Measurements from ENCODE around the gene TET2. TPM values are rescaled to one million over a fixed set of nuclear protein-coding genes. Genes with fewer than 3 reads are reported as not detected.

TET2 gene
- total RNA-seq, 1 donor from 2014 or later = 28.2 TPM

DNA sequence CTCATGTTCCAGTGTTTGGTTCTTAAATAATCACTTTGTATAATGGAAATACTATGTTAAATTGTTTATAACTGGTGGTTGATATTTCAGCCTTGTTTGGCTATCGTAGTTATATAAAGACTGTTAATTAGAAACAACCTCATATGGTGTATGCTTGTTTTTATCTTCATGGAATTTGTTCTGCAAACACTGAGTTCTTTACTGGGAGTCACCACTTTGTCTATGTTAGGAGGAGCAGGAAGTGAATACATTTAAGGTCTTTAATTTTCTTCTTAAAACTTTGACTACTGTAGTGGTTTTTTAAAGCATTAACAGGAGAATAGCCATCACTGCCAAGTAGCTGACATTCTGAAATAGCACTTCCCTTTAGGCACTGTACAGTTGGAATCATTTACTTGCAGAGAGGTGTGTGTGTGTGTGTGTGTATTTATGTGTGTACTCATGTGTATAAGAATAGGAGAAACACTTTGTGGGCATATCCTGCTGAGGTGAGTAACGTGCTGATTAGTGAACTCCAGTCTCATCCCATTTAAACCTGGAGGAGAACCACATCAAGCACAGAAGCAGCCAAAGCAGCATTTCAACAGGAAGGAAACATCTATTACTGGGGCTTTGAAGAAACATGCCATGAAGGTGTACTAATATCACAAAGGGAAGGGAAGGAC is 37.8 kb downstream of the TET2 start:
- peak; percentile 50 for ATAC-seq

DNA sequence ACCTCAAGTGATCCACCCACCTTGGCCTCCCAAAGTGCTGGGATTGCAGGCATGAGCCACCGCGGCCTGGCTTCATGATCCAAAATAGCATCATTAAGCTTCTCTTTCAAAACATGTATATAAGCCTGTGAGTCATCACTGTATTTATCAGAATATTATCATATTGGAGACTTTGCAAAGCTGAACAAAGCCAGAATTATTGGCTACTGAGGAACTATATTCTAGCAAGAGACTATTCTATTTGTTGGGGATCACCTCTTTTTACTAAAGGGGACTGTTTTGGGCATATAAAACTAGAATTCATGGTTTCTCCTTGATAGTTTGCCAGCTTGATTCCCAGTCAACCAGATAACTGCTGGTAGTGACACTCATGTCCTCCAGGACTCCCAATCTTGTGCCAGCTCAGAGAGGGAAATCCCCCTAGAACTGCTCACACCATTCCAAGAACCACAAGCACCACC is 40.1 kb downstream of the TET2 start:
- ATAC-seq = peak; percentile 58

DNA sequence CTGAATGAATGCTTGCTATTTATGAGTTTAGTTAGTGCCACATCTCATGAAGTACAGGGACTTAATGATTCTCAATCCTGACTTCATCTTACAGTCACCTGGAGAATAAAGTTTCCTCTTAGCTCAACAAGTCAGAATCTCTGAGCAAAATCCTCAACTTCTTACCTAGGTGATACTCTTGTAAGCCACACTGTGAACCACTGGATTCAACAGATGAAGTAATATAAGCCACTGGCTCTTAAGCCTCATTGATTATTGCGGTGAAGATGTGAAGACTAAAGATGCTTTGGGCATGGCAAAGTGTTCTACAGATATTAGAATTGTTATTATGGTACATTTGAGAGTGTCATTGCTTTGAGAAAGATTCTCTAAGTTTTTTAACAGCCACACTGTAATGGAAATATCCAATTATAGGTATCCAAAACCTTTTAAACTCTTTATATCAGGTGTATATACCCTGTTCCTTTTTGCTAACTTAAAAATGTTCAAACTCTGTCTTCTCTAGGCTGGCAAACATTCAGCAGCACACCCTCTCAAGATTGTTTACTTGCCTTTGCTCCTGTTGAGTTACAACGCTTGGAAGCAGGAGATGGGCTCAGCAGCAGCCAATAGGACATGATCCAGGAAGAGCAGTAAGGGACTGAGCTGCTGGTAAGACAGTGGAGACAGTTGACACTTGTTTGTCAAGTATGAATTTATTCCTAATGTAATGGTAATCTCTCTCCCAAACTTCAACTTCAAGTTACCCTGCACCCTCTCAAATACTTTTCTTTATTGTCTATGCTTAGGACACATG is 43.4 kb downstream of the TET2 start:
- no peak for ATAC-seq

DNA sequence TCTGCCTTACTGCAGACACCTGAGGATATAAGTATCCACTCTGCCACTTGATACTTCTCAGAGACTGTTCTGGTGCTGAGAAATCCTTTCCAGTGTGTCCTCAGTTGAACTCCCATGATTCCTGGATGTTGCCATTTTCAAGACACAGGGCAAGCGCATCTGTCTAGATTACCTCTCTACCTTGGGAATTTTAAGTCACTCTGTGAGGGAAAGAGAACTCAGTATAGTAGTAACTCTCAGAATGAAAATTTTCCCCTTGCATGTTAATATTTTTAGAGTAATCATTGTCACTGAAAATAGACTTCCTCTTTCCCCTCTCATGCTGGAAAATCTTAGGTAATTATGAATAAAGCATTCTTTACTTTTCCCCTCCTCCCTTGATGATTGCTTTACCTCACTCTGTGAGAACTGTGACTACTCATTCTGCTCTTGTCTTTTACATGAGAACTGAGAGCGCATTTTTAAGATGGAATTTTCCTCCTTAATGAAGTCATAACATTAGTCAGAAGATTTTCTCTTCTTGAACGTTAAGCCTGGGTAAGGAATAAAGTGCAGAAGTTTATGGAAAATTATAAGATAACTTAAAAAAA is 45.0 kb downstream of the TET2 start:
- peak; percentile 29 for ATAC-seq

DNA sequence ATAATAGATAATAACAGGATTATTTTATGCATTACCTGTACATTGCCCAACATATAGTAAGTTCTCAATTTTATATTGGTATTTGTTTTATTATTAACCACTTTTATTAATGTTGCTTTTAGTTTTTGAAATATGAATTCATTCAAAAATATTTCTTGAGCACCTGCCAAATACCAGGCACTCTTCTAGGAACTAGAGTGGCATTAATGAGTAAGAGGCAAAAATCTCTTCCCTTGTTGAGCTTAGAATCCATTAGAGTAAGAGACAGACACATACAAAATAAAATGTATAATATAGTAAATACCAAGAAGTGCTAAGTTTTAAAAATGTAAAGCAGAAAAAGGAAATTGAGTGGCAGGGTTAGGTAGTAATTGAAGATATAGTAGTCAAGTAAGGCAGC is 45.8 kb downstream of the TET2 start:
- ATAC-seq = no peak

DNA sequence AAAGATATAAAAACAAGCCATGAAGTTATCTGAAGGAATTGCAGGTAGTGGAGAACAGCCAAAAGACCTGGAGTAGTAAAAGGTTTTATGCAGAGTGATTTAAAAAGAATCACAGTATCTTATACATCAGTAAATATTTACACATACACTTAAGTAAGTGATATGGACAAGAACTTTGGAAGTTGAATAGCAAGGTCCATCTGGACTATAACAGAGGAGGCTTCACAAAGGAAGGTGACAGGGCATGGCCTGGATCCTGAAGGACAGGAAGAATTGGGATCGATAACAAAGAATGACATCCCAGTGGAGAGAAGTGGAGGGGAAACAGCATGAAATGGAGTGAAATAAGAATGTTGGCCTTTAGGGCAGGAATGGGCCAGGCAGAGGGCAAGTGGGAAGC is 46.2 kb downstream of the TET2 start:
- no peak for ATAC-seq

DNA sequence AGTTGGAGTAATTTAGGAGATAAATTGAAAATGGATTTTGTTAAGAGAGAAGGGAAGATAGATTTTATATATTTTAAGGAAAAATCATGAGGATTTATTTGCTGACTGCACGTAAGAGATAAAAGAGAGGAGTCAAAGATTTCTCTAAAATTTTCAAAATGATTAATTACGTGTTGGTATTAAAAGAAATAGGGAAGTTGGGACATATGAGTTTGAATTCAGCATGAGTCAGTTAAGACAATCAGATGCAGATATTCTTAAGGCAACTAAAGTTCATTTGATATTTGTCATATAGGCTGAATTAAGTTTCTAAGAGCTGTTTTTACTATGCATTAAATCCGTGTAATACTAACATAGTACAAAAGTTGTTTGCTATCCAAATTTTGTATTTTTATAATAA is 46.9 kb downstream of the TET2 start:
- no peak for ATAC-seq

DNA sequence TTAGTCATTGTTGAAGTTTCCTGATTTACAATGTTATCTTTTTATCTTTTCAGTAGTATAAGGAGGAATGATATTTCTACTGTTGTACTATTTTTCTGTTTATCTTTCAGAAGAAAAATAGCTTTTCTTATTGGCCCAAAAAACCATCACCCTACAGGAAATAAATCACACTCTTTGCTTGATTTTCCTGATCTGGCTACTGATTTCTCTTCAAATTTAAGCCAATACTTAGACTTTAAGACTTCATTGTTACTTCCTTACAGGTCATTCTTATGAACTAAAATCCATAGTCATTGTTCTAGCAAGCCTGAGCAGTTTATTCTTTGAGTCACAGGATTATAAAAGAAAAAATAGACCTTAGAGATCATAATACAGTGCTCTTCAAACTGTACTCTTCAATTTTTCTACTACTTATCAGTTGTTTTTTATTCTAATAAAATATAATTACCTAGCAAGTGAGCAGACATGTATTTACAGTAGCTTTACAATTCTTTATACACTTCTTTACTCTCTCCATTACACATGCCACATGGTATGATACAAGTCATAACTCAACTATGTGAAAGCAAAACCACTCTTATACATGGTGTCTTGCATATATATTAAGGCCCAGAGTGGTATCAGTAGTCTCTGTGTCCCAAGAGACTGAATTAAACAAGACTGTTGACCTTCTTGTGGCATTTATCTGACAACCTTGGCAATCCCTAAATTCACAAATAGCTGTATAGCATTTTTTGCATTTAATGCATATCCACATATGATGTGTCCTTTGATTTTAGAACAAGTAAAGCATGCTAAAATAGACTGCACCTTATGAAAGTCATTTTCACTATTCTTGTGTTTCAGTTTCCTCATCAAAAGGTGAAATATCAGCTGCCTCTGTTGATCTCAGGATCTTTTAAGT is 47.9 kb downstream of the TET2 start:
- ATAC-seq = peak; percentile 84

DNA sequence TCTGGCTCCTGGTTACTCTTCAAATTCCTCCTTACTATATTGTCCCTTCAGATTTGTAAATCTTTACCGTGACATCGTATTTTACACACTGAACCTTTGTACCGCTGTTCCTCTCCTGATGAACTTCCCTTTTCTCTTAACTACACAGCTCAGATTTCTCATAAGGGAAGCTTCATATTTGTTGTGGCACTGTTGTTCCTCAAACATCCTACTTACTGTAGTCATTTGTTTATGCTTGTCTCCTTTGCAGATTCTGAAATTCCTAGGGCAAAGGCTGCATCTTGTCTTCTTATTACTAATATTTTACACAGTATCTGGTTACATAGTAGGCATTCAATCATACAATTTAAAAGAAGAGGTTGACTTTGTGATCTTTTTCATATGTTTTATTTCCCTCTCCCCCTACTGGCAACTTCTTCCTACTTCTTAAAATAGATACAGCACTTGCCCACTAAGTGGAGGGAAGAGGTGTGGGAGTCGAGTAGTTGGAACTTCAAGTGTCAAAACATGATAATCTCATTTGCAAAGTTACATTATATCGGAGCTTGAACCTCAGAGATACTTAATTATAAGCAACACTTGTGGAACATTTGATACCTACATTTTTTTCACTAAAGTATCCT is 50.0 kb downstream of the TET2 start:
- ATAC-seq = no peak

DNA sequence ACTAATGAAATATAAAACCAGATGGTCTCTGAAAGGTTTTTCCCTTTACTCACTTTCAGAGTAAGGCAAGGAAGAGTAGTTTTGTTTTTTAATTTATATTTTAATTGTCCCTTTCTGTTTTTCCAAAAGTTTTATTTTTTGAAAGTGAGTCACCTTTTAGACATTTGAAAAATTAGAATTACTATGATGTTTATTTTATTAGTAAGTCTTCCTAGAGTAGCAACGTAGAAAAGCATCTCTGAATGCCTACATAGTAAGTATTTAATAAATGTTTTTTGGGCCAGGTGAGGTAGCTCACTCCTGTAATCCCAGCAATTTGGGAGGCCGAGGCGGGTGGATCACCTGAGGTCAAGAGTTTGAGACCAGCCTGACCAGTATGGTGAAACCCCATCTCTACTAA is 51.1 kb downstream of the TET2 start:
- ATAC-seq = no peak

DNA sequence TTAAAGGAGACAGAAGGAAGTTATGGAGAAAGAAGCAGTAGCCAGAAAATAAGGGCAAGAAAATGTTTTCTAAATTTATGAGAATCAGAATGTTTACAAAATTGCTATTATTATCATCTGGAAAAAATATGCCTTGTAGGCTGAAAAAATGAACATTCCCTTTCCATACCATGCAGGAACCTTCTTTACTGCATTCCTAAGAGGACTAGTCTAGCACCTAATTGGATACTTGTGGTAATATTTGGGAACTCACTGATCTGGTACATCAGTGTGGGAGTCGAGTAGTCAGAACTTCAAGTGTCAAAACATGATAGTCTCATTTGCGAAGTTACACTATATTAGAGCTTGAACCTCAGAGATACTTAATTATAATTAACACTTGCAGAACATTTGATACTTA is 51.9 kb downstream of the TET2 start:
- ATAC-seq = no peak

DNA sequence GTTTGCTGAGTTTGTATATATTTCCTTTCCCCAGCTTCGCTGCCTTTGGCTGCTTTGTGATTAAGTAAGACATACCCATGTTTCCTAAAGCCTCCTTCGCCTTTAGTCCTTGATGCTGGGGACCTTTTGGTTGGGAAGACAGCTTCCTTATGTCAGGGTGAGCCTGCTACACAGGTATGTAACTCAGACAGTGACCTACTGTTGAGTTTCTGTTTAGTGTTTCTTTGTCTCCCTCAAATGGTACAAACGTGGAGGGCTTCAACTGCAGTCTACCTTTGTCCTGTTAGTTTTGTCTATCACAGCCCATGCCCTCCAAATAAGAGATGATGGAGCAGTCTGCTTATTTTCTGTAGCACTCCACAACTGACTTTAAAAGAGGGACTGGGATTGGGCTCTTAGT is 59.5 kb downstream of the TET2 start:
- ATAC-seq = no peak

DNA sequence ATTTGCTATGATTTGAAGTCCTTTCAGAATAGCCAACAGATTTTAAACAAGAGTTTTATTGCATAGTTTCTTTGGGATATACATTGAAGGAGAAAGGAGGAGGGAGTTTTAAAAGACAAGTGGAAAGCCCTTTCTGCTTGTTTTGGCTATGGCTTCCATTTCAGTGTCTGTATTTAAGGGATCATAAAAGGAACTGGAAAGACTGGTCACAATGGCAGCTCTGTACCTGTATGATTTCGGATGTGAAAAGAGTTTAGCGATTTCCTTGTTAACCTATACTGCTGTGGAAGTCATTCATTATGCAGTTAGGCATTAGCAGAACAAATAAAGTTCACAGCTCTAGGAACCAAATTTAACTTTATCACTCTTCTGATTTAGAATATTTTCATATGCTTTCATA is 60.7 kb downstream of the TET2 start:
- peak; percentile 80 for ATAC-seq

DNA sequence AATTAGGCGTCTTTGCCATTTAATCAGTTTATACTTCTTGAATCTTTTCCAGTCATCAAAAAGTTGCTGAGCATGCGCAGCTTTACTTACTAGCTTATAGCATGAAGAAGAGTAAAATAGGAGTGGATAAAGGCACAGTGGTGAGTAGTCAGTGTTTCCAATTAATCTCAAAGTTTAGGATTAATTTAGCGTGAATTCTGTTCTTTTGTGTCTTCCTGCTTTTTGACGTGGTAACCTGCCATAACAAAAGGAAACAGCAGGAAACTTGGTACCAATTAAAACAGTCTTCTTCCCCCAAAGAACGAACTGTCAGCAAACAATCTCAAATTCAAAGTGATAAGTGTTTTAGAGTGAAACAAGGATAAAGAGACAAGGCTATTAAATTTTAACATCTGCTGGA is 61.9 kb downstream of the TET2 start:
- no peak for ATAC-seq

DNA sequence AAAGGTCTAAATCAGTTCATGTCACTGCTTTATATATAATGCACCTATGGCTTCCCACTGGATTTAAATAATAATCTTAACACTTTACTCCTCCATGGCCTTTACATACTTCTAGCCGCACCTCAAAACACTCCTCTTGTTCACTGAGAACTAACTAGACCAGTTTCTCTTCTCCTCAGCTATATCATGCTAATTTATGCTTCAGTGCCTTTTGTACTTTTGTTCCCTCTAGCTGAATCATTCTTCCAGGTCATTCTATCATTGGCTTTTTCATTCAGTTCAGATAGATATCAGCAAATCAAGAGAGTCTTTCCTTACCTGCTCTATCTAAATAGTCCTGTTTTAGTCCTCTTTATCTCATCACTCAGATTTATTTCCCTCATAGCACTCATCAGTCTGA is 64.2 kb downstream of the TET2 start:
- peak; percentile 97 for ATAC-seq

DNA sequence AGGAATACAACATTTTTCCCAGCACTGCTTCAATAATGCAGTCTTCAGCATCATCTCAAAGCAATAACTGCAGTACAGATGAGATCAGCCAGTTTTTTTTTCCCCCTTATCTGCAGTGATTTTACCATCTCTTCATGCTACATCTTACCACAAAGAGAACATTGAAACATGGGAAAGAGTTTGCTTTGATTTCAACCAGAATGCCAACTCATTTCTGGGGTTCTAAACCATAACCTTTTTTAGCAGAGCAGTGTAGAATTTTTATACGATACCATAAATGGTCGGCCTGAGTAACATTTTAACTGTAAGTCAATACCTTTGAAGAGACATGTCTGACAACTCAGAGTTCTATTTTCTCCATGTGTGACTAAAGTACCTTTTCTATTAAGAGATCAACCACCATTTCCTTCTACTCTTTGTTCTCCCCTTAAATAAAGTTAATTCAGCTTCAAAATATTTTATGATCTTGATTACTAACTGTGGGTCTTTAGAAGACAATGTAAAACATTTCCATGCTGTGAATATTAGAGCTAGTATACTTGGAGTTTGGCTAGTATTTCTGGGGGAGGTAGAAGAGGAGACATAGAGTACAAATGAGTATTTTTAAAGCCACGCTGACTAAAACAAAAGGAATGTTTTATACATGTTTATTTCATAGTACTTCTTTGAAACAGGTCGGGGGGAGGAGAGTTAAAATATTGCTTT is 69.1 kb downstream of the TET2 start:
- ATAC-seq = no peak

DNA sequence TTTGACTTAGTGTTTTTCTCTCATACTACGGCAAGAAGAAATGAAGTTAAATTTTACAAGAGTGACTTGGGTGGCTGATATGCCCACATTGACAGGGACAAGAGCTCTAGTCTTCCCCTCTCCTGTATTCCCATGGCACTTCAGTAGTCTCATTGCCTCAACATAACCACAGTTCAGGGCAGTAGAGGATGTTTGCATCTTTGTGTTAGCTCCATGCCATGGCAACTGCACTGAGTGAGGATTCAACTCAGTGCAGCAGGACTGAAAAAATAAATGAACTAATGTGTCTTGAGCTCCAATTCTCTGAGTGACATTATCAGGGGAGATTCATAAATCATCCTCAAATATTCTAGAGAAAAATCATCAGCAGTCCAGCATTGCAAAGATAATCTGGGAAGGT is 78.8 kb downstream of the TET2 start:
- ATAC-seq = no peak

DNA sequence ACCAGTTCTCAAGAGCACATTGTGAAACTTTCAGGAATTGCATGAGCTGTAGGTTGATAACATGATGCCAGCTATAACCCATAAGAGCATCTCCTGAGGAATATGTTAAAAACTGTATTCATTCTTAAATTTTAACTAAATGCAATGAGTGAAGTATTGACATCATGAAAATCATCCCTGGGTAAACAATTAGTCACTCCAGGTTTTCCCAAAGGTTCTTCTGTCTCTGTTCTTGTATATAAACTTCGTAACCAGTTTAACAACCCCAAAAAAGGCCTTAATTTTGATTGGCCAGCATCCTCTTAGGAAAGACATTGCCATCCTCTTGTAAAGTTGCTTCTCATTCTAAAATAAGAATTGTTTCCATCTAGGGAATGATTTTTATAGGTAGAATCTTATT is 80.4 kb downstream of the TET2 start:
- ATAC-seq = no peak

DNA sequence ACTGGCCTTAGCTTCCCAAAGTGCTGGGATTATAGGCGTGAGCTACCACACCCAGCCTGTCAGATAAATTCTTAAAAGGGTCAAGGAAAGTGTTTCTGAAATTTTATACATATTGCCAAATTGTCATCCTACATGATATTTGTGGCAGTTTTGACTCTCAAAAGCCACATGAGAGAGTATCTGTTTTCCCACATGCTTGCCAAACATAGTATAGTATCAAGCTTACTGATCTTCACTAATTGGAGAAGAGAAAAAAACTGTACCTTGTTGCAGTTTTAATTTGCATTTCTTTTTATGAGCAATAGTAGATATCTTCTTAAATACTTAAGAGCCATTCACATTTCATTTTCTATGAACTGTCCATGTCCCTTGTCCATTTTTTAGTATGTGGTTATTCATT is 83.6 kb downstream of the TET2 start:
- ATAC-seq = no peak

DNA sequence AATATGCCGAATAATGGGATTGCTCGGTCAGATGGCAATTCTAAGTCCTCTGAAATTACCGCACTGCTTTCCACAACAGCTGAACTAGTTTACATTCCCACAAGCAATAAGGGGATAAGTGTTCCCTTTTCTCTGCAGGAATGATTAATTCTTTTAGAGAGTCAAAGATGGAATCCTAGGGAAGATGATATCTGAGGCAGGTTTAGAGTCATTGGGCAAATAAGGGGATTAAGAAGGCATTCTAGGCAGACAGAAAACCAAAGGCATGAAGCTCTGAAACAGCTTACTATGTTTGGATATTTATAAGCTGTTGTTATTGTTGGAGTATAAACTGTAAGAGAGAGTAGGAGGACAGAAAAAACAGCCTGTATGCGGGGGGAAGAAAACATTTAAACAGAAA is 85.7 kb downstream of the TET2 start:
- ATAC-seq = no peak

DNA sequence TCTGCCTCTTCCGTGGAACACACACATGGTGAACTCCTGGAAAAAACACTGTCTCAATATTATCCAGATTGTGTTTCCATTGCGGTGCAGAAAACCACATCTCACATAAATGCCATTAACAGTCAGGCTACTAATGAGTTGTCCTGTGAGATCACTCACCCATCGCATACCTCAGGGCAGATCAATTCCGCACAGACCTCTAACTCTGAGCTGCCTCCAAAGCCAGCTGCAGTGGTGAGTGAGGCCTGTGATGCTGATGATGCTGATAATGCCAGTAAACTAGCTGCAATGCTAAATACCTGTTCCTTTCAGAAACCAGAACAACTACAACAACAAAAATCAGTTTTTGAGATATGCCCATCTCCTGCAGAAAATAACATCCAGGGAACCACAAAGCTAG is 87.9 kb downstream of the TET2 start:
- ATAC-seq = no peak

Data from esophagus mucosa (tissue), 1 donor.